ENCODE results near the gene DNMBP. TPM values are rescaled to one million over a fixed set of nuclear protein-coding genes. Genes with fewer than 3 reads are reported as not detected.

The DNMBP gene
- total RNA-seq, 1 donor from 2014 or later = 47.5 TPM

GRCh38 chr10:99982728-99983127, 27.0 kb downstream of the DNMBP start:
- Mint-ChIP-seq H3K27ac (no peak overlapping the region), H3K4me1 (ENCODE audit: low read depth) (peaks cover 13% of the 10 kb centered on the region), H3K36me3 (ENCODE audit: insufficient read depth) (no peaks in the 10 kb centered on the region), H3K27me3 (no peaks in the 10 kb centered on the region), H3K9me3 (ENCODE audit: low read depth) (no peaks in the 10 kb centered on the region), H3K4me3 (ENCODE audit: low read depth) (no peak overlapping the region)
- DNase-seq (ENCODE audit: low spot score, unreplicated experiment) = no peak
- TF ChIP-seq CTCF (IDR thresholded peaks at IDR 0.05; ENCODE audit: unreplicated experiment) = no peak

GRCh38 chr10:99981581-99982199, 28.1 kb downstream of the DNMBP start:
- no peaks in the 10 kb centered on the region for H3K36me3 Mint-ChIP-seq (ENCODE audit: insufficient read depth)
- H3K4me1 Mint-ChIP-seq (ENCODE audit: low read depth) = peaks cover 13% of the 10 kb centered on the region
- DNase-seq (ENCODE audit: low spot score, unreplicated experiment) = no peak
- no peaks in the 10 kb centered on the region for H3K27me3 Mint-ChIP-seq
- H3K4me3 Mint-ChIP-seq (ENCODE audit: low read depth) = no peak overlapping the region
- no peak for TF ChIP-seq CTCF (IDR thresholded peaks at IDR 0.05; ENCODE audit: unreplicated experiment)
- H3K27ac Mint-ChIP-seq = no peak overlapping the region
- H3K9me3 Mint-ChIP-seq (ENCODE audit: low read depth) = no peaks in the 10 kb centered on the region

GRCh38 chr10:99979066-99979685, 30.6 kb downstream of the DNMBP start:
- H3K27me3 Mint-ChIP-seq = no peaks in the 10 kb centered on the region
- H3K4me3 Mint-ChIP-seq (ENCODE audit: low read depth) = no peak overlapping the region
- no peaks in the 10 kb centered on the region for H3K9me3 Mint-ChIP-seq (ENCODE audit: low read depth)
- H3K4me1 Mint-ChIP-seq (ENCODE audit: low read depth) = peaks cover 14% of the 10 kb centered on the region
- no peaks in the 10 kb centered on the region for H3K36me3 Mint-ChIP-seq (ENCODE audit: insufficient read depth)
- no peak for DNase-seq (ENCODE audit: low spot score, unreplicated experiment)
- TF ChIP-seq CTCF (IDR thresholded peaks at IDR 0.05; ENCODE audit: unreplicated experiment) = no peak
- H3K27ac Mint-ChIP-seq = no peak overlapping the region

GRCh38 chr10:99977916-99978315, 31.8 kb downstream of the DNMBP start:
- H3K27ac Mint-ChIP-seq = no peak overlapping the region
- no peak for DNase-seq (ENCODE audit: low spot score, unreplicated experiment)
- no peak overlapping the region for H3K4me3 Mint-ChIP-seq (ENCODE audit: low read depth)
- no peaks in the 10 kb centered on the region for H3K9me3 Mint-ChIP-seq (ENCODE audit: low read depth)
- TF ChIP-seq CTCF (IDR thresholded peaks at IDR 0.05; ENCODE audit: unreplicated experiment) = no peak
- H3K27me3 Mint-ChIP-seq = no peaks in the 10 kb centered on the region
- no peaks in the 10 kb centered on the region for H3K36me3 Mint-ChIP-seq (ENCODE audit: insufficient read depth)
- peaks cover 12% of the 10 kb centered on the region for H3K4me1 Mint-ChIP-seq (ENCODE audit: low read depth)

GRCh38 chr10:99976886-99977665, 32.7 kb downstream of the DNMBP start:
- Mint-ChIP-seq H3K4me3 (ENCODE audit: low read depth) (no peak overlapping the region), H3K27ac (no peak overlapping the region), H3K4me1 (ENCODE audit: low read depth) (peaks cover 12% of the 10 kb centered on the region), H3K36me3 (ENCODE audit: insufficient read depth) (no peaks in the 10 kb centered on the region), H3K9me3 (ENCODE audit: low read depth) (no peaks in the 10 kb centered on the region), H3K27me3 (no peaks in the 10 kb centered on the region)
- TF ChIP-seq CTCF (IDR thresholded peaks at IDR 0.05; ENCODE audit: unreplicated experiment) = no peak
- no peak for DNase-seq (ENCODE audit: low spot score, unreplicated experiment)

All from progenitor cell of endocrine pancreas (in vitro differentiated cells).